ENCODE results near the gene TECPR2.

Gene TECPR2

DNA sequence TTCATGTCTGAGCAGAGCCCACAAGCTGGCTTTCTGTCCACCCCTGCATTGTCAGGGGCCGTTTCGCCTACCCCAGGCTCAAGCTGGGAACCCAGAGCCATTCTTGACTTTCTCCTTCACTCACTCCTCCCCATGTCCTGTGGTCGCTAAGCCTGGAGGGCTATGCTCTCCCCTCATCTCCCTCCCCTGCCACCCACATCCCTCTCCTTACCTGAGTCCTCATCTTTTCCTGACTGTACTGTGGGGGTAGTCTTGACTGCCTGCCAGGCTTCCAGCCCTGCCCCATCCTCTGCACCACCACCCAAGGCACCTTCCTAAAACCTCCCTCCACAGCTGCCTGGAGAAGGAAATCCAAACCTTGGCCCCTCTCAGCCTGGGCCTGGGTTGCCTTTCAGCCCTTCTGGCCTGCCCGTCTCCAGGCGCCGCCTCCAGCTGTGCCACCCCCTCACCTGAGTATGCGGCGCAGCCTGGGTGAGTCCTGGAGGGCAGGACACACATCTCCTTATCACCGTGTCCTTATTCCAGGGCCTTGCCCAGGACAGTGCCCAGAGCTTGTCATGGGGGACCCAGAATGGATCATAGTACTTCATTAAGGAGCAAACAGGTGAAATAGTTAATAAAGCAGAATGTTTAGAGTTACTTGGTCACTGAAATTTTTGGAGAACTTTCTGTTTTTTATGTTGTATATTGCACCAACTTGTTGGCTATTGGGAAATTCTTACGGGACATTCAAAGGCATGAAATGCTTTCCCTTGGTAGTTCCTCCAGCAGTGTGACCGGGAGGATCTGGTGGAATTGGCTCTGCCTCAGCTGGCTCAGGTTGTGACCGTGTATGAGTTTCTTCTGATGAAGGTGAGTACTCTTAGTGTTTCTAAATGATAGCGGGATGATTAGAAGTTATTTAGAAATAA lies 28.7 kb upstream of the TECPR2 start:
- no peaks in the 10 kb centered on the region for H3K27me3 ChIP-seq (ENCODE audit: control insufficient read depth in 5 of 5, insufficient read depth in 4 of 5, low read length in 5 of 5)
- H3K9ac ChIP-seq (ENCODE audit: low read length in 5 of 5) = peak overlapping the region in 1 of 5 donors; percentile 24
- H3K4me1 ChIP-seq (ENCODE audit: control insufficient read depth in 5 of 5, insufficient read depth in 5 of 5, low read length in 5 of 5) = peaks cover 2 to 22% (median 19%) of the 10 kb centered on the region in 5 donors
- H3K4me3 ChIP-seq (ENCODE audit: low read depth in 1 of 5, low read length in 5 of 5) = no peak overlapping the region
- H3K27ac ChIP-seq (ENCODE audit: low read depth, low read length) = no peak overlapping the region
- H3K9me3 ChIP-seq (ENCODE audit: control insufficient read depth in 5 of 5, low read length in 5 of 5) = no peaks in the 10 kb centered on the region
- H3K36me3 ChIP-seq (ENCODE audit: control insufficient read depth in 5 of 5, insufficient read depth in 5 of 5, low read length in 5 of 5) = peaks cover 0 to 41% (median 26%) of the 10 kb centered on the region in 5 donors

DNA sequence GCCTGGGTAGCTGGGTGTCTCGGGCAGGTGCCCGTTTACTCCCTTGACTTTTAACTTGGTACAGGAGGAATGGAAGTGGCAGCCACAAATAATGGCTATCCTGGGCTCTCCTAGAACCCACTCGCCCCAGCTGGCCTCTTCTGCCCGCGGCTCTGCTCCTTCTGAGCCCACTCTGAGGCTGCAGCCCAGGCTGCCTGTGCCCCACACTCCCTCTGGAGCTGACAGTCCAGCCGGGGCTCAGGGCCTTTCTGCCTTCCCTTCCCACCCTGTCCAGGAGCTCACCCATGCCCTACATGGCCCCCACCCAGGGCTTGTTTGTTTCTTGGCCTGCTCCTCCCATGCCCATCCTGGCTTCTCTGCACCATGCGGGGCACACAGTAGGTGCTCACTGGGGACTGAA lies 27.6 kb upstream of the TECPR2 start:
- Histone ChIP-seq H3K4me3 (ENCODE audit: low read depth in 1 of 5, low read length in 5 of 5) (no peak overlapping the region), H3K27ac (ENCODE audit: low read depth, low read length) (no peak overlapping the region), H3K4me1 (ENCODE audit: control insufficient read depth in 5 of 5, insufficient read depth in 5 of 5, low read length in 5 of 5) (peaks cover 2 to 22% (median 19%) of the 10 kb centered on the region in 5 donors), H3K36me3 (ENCODE audit: control insufficient read depth in 5 of 5, insufficient read depth in 5 of 5, low read length in 5 of 5) (peaks cover 0 to 44% (median 29%) of the 10 kb centered on the region in 5 donors), H3K9ac (ENCODE audit: low read length in 5 of 5) (no peak overlapping the region), H3K9me3 (ENCODE audit: control insufficient read depth in 5 of 5, low read length in 5 of 5) (no peaks in the 10 kb centered on the region), H3K27me3 (ENCODE audit: control insufficient read depth in 5 of 5, insufficient read depth in 4 of 5, low read length in 5 of 5) (no peaks in the 10 kb centered on the region)

DNA sequence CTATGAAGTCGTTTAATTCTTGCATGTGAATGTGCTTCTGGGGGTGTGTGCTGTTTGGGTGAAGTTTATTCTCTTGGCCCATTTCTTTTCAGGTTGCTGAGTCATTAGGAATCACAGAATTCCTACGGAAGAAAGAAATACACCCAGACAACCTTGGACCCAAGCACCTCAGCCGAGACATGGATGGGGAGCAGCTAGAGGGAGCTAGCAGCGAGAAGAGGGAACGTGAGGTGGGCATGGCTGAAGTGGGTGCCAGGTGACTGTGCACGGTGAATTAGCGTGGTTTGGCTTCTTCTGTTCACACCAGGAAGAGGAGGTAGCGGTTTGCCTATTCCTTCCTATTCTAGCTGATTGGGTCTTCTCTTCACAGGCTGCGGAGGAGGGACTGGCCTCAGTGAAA lies 24.0 kb upstream of the TECPR2 start:
- Histone ChIP-seq H3K36me3 (ENCODE audit: control insufficient read depth in 5 of 5, insufficient read depth in 5 of 5, low read length in 5 of 5) (peaks cover 0 to 65% (median 45%) of the 10 kb centered on the region in 5 donors), H3K27ac (ENCODE audit: low read depth, low read length) (no peak overlapping the region), H3K9me3 (ENCODE audit: control insufficient read depth in 5 of 5, low read length in 5 of 5) (no peaks in the 10 kb centered on the region), H3K27me3 (ENCODE audit: control insufficient read depth in 5 of 5, insufficient read depth in 4 of 5, low read length in 5 of 5) (no peaks in the 10 kb centered on the region), H3K4me3 (ENCODE audit: low read depth in 1 of 5, low read length in 5 of 5) (no peak overlapping the region), H3K4me1 (ENCODE audit: control insufficient read depth in 5 of 5, insufficient read depth in 5 of 5, low read length in 5 of 5) (peaks cover 0 to 17% (median 14%) of the 10 kb centered on the region in 5 donors), H3K9ac (ENCODE audit: low read length in 5 of 5) (no peak overlapping the region)

DNA sequence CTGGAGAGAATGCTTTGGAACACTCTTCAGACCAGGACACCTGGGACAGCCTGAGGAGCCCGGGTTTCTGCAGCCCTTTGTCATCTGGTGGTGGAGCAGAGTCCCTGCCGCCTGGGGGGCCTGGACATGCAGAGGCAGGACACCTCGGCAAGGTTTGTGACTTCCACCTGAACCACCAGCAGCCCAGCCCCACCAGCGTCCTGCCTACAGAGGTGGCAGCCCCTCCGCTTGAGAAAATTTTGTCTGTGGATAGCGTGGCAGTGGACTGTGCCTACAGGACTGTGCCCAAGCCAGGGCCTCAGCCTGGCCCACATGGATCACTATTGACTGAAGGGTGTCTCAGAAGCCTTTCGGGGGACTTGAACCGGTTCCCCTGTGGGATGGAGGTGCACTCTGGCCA lies 21.2 kb upstream of the TECPR2 start:
- H3K36me3 ChIP-seq (ENCODE audit: control insufficient read depth in 5 of 5, insufficient read depth in 5 of 5, low read length in 5 of 5) = peaks cover 0 to 81% (median 60%) of the 10 kb centered on the region in 5 donors
- no peaks in the 10 kb centered on the region for H3K27me3 ChIP-seq (ENCODE audit: control insufficient read depth in 5 of 5, insufficient read depth in 4 of 5, low read length in 5 of 5)
- no peak overlapping the region for H3K9ac ChIP-seq (ENCODE audit: low read length in 5 of 5)
- H3K27ac ChIP-seq (ENCODE audit: low read depth, low read length) = no peak overlapping the region
- no peaks in the 10 kb centered on the region for H3K9me3 ChIP-seq (ENCODE audit: control insufficient read depth in 5 of 5, low read length in 5 of 5)
- no peak overlapping the region for H3K4me3 ChIP-seq (ENCODE audit: low read depth in 1 of 5, low read length in 5 of 5)
- no peaks in the 10 kb centered on the region for H3K4me1 ChIP-seq (ENCODE audit: control insufficient read depth in 5 of 5, insufficient read depth in 5 of 5, low read length in 5 of 5)

DNA sequence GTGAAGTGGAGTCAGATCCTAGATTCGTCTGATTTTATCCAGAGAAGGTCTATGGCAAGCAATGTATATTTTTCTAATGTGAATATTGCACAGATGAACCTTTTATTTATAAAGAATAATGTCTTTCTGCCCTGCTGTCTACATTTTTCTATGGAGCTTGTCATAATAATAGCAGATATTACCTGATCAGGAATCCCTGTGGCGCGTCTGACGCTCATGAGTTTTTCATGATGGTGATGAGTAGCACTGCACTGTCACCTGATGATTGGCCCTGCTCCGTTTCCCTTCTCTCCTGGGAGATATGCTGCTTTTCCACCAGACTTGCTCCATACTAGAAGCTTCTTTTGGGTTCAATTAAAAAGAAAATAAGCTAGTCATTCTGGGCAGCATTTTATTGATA lies 20.5 kb upstream of the TECPR2 start:
- H3K27me3 ChIP-seq (ENCODE audit: control insufficient read depth in 5 of 5, insufficient read depth in 4 of 5, low read length in 5 of 5) = no peaks in the 10 kb centered on the region
- no peak overlapping the region for H3K4me3 ChIP-seq (ENCODE audit: low read depth in 1 of 5, low read length in 5 of 5)
- no peaks in the 10 kb centered on the region for H3K4me1 ChIP-seq (ENCODE audit: control insufficient read depth in 5 of 5, insufficient read depth in 5 of 5, low read length in 5 of 5)
- peaks cover 0 to 86% (median 66%) of the 10 kb centered on the region in 5 donors for H3K36me3 ChIP-seq (ENCODE audit: control insufficient read depth in 5 of 5, insufficient read depth in 5 of 5, low read length in 5 of 5)
- H3K27ac ChIP-seq (ENCODE audit: low read depth, low read length) = no peak overlapping the region
- H3K9me3 ChIP-seq (ENCODE audit: control insufficient read depth in 5 of 5, low read length in 5 of 5) = no peaks in the 10 kb centered on the region
- H3K9ac ChIP-seq (ENCODE audit: low read length in 5 of 5) = no peak overlapping the region

DNA sequence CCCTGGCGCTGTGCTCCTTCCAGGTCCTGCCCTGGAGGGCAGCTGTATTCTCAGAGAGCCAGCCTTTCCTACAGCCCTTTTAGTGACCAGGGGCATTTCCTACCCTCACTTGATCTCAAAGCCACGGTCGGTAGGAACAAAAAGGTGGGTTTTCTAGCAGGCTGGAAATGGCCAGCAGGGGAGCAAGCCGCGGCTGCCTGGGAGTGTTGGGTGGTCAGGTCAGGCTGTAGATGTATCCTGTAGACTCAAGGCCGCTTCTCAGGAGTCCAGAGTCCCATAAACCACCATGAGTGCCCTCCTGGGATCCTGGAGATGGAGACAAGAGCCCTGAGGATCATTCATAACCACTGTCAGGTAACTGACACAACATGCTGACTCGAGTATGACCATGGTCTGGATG lies 18.7 kb upstream of the TECPR2 start:
- Histone ChIP-seq H3K36me3 (ENCODE audit: control insufficient read depth in 5 of 5, insufficient read depth in 5 of 5, low read length in 5 of 5) (peaks cover under 1 to 88% (median 72%) of the 10 kb centered on the region in 5 donors), H3K9ac (ENCODE audit: low read length in 5 of 5) (no peak overlapping the region)

DNA sequence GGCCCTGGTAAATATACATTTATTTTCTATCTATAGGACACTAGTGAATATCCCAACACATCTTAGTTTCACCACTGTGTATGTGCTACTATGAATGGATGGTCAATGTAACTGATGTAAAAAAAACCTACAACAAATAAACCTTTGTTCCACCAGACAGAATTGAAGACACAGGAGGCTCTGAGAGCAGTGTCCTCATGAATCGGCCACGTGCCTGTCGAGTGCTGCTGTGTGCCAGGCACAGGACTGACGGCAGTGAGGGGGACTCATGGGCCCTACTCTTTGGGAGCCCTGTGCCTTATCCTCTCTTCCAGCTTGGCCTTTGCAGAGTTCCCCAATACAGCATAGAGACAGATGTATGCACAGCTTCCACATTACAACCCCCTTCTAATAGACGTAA lies 18.3 kb upstream of the TECPR2 start:
- no peaks in the 10 kb centered on the region for H3K9me3 ChIP-seq (ENCODE audit: control insufficient read depth in 5 of 5, low read length in 5 of 5)
- no peaks in the 10 kb centered on the region for H3K4me1 ChIP-seq (ENCODE audit: control insufficient read depth in 5 of 5, insufficient read depth in 5 of 5, low read length in 5 of 5)
- H3K9ac ChIP-seq (ENCODE audit: low read length in 5 of 5) = no peak overlapping the region
- no peak overlapping the region for H3K4me3 ChIP-seq (ENCODE audit: low read depth in 1 of 5, low read length in 5 of 5)
- peaks cover 4 to 89% (median 74%) of the 10 kb centered on the region in 5 donors for H3K36me3 ChIP-seq (ENCODE audit: control insufficient read depth in 5 of 5, insufficient read depth in 5 of 5, low read length in 5 of 5)
- no peak overlapping the region for H3K27ac ChIP-seq (ENCODE audit: low read depth, low read length)
- no peaks in the 10 kb centered on the region for H3K27me3 ChIP-seq (ENCODE audit: control insufficient read depth in 5 of 5, insufficient read depth in 4 of 5, low read length in 5 of 5)

More for the DNA sequence above, 18.7 kb upstream of the TECPR2 start:
- H3K9me3 ChIP-seq (ENCODE audit: control insufficient read depth in 5 of 5, low read length in 5 of 5) = no peaks in the 10 kb centered on the region
- H3K27ac ChIP-seq (ENCODE audit: low read depth, low read length) = no peak overlapping the region
- no peak overlapping the region for H3K4me3 ChIP-seq (ENCODE audit: low read depth in 1 of 5, low read length in 5 of 5)
- no peaks in the 10 kb centered on the region for H3K27me3 ChIP-seq (ENCODE audit: control insufficient read depth in 5 of 5, insufficient read depth in 4 of 5, low read length in 5 of 5)
- H3K4me1 ChIP-seq (ENCODE audit: control insufficient read depth in 5 of 5, insufficient read depth in 5 of 5, low read length in 5 of 5) = no peaks in the 10 kb centered on the region

DNA sequence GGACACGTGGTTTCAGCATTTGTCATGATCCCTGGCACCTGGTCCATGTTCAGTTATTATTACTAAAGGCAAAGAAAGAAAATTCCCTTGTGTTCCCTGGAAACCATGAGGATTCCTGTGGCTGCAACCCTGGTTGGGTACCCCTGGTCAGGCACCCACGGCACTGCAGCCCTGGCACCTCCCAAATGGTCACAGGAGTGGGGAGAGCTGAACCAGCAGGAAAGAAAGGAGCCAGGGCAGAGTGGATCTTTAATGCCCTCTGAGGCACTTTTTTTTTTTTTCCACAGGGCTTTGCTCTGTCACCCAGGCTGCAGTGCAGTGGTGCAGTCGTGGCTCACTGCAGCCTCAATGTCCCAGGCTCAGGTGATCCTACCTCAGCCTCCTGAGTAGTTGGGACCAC lies 17.5 kb upstream of the TECPR2 start:
- H3K27ac ChIP-seq (ENCODE audit: low read depth, low read length) = no peak overlapping the region
- no peaks in the 10 kb centered on the region for H3K27me3 ChIP-seq (ENCODE audit: control insufficient read depth in 5 of 5, insufficient read depth in 4 of 5, low read length in 5 of 5)
- no peak overlapping the region for H3K4me3 ChIP-seq (ENCODE audit: low read depth in 1 of 5, low read length in 5 of 5)
- no peak overlapping the region for H3K9ac ChIP-seq (ENCODE audit: low read length in 5 of 5)
- H3K4me1 ChIP-seq (ENCODE audit: control insufficient read depth in 5 of 5, insufficient read depth in 5 of 5, low read length in 5 of 5) = peaks cover 0 to 3% (median 0%) of the 10 kb centered on the region in 5 donors
- no peaks in the 10 kb centered on the region for H3K9me3 ChIP-seq (ENCODE audit: control insufficient read depth in 5 of 5, low read length in 5 of 5)
- H3K36me3 ChIP-seq (ENCODE audit: control insufficient read depth in 5 of 5, insufficient read depth in 5 of 5, low read length in 5 of 5) = peaks cover 9 to 89% (median 78%) of the 10 kb centered on the region in 5 donors

DNA sequence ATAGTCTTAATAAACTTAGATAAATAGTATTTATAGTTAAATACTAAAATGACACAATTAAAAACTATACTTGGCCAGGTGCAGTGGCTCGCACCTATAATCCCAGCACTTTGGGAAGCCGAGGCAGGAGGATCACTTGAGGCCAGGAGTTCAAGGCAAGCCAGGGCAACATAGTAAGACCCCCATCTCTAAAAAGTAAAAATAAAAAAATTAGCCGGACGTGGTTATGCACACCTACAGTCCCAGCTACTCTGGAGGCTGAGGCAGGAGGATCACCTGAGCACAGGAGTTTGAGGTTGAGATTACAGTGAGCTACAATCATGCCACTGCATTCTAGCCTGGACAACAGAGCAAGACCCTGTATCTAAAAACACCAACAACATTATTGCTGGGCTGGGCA lies 16.1 kb upstream of the TECPR2 start:
- Histone ChIP-seq H3K27ac (ENCODE audit: low read depth, low read length) (no peak overlapping the region), H3K36me3 (ENCODE audit: control insufficient read depth in 5 of 5, insufficient read depth in 5 of 5, low read length in 5 of 5) (peaks cover 9 to 79% (median 69%) of the 10 kb centered on the region in 5 donors)

DNA sequence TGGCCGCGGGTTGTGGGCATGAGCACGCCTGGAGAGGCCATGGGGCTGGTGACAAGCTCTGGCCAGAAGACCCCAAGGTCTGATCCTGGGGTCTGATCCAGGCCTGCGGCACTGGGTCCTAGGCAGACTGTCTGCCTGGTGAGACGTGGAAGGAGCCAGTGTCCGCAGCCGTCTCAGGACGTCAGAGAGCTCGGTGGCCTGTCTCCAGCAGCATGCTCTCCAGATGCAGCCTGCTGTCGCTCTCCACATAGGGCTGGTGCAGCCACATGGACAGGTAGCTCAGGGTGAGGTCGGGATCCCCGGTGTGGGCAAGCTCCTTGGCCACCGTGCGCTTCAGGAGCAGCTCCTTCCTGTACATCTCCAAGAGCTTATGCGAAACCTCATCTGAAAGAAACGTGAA lies 14.4 kb upstream of the TECPR2 start:
- Histone ChIP-seq H3K4me1 (ENCODE audit: control insufficient read depth in 5 of 5, insufficient read depth in 5 of 5, low read length in 5 of 5) (peaks cover 0 to 20% (median 3%) of the 10 kb centered on the region in 5 donors), H3K4me3 (ENCODE audit: low read depth in 1 of 5, low read length in 5 of 5) (no peak overlapping the region), H3K9ac (ENCODE audit: low read length in 5 of 5) (no peak overlapping the region), H3K9me3 (ENCODE audit: control insufficient read depth in 5 of 5, low read length in 5 of 5) (no peaks in the 10 kb centered on the region), H3K27ac (ENCODE audit: low read depth, low read length) (no peak overlapping the region), H3K27me3 (ENCODE audit: control insufficient read depth in 5 of 5, insufficient read depth in 4 of 5, low read length in 5 of 5) (no peaks in the 10 kb centered on the region), H3K36me3 (ENCODE audit: control insufficient read depth in 5 of 5, insufficient read depth in 5 of 5, low read length in 5 of 5) (peaks cover 9 to 73% (median 68%) of the 10 kb centered on the region in 5 donors)

More for the DNA sequence above, 16.1 kb upstream of the TECPR2 start:
- Histone ChIP-seq H3K4me1 (ENCODE audit: control insufficient read depth in 5 of 5, insufficient read depth in 5 of 5, low read length in 5 of 5) (peaks cover 0 to 15% (median 3%) of the 10 kb centered on the region in 5 donors), H3K9me3 (ENCODE audit: control insufficient read depth in 5 of 5, low read length in 5 of 5) (no peaks in the 10 kb centered on the region), H3K27me3 (ENCODE audit: control insufficient read depth in 5 of 5, insufficient read depth in 4 of 5, low read length in 5 of 5) (no peaks in the 10 kb centered on the region), H3K9ac (ENCODE audit: low read length in 5 of 5) (no peak overlapping the region), H3K4me3 (ENCODE audit: low read depth in 1 of 5, low read length in 5 of 5) (no peak overlapping the region)
